OCI-LY1 (cell line): ENCODE results near the gene LRRC34.

Experiments
- EZH2 ChIP-seq: fragments of 200-600 bp; sonication (generic), shearing (Covaris generic); IDR thresholded peaks from 2 replicates; pipeline ENCODE4 v1.8.0; 2017; ENCODE audit warnings: borderline replicate concordance, mixed run types, mild to moderate bottlenecking, antibody characterized with exemption, low read length, moderate library complexity, mixed read lengths
- TF ChIP-seq, protein P1 (sequence below): fragments of 200-600 bp; sonication (generic), shearing (Covaris generic); IDR thresholded peaks from 2 replicates; pipeline ENCODE4 v1.5.1; 2017; ENCODE audit warnings: mild to moderate bottlenecking, antibody characterized with exemption, low read length, moderate library complexity, mixed read lengths

DNA sequence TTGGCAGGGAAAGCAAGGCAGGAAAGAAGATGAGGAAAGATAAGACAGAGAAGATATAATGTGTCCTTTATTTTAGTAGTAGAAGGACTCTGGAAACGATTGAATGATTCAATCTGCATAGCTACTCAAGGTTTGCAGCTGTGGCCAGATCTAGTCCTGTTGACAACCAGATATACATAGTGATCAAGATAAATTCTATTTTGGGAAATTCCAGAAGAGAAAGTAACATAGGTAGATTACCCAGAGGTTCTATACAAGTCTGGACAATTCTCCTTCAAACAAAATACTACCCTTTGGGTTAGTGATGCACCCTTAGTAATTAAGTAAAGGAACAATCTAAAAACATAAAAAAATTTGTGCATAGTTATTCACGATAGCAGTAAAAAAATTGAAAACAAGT lies 57.2 kb downstream of the LRRC34 start:
- TF ChIP-seq, protein P1, sequence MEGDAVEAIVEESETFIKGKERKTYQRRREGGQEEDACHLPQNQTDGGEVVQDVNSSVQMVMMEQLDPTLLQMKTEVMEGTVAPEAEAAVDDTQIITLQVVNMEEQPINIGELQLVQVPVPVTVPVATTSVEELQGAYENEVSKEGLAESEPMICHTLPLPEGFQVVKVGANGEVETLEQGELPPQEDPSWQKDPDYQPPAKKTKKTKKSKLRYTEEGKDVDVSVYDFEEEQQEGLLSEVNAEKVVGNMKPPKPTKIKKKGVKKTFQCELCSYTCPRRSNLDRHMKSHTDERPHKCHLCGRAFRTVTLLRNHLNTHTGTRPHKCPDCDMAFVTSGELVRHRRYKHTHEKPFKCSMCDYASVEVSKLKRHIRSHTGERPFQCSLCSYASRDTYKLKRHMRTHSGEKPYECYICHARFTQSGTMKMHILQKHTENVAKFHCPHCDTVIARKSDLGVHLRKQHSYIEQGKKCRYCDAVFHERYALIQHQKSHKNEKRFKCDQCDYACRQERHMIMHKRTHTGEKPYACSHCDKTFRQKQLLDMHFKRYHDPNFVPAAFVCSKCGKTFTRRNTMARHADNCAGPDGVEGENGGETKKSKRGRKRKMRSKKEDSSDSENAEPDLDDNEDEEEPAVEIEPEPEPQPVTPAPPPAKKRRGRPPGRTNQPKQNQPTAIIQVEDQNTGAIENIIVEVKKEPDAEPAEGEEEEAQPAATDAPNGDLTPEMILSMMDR: no peak
- TF ChIP-seq EZH2: no peak
